COR-L47 (cell line): ENCODE results near the gene CAPN3.

Source experiments
- DNase-seq: peaks from one replicate; lab custom pipeline; 2025; lab: John Stamatoyannopoulos, UW

The CAPN3 gene

DNA sequence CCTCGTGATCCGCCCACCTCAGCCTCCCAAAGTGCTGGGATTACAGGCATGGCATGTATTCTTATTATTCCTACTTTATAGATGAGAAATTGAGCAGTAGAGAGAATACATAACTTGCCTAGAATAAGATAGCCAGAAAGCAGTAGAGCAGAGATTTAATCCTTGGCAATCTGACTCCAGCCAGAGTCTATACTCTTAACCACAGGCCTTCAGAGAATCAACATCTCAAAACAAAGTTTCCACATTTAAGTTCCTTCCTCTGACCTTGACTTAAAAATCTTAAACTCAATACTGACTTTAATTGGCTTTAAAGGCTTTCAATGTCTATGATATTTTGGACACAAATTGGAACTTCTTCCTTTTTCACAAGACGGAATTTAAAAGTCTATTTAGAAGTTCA is 94.5 kb downstream of the CAPN3 start:
- no peak for DNase-seq

DNA sequence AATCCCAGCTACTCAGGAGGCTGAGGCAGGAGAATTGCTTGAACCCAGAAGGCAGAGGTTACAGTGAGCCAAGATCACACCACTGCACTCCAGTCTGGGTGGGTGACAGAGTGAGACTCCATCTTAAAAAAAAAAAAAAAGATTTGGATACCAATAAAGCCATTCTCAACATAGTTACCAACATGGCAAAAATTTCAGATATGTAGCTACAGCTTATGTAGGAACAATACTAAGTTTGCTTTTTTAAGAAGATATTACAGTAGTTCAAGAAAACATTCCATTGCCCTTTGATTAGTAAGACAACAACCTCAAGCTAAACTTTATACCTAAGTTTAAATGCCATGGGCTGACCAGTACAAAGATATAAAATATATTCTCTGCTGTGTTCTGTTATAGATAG is 97.2 kb downstream of the CAPN3 start:
- no peak for DNase-seq

DNA sequence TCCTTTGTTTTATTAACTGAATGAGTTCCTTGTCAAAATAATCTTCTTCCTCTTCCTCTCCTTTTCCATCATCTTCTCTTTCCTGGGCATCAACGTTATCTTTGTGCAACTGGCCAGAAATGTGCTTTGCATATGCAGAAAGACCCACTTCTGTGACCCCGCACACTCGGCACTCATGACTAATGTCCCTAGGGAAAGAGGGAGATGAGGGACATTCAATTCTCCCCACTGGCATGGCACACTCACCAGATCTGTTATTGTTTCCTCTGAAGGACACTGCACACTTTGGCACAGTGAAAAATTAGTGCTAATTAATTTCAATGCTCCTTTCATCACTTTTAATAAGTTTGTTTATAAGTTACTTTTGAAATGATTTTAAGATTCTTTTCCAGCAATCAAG is 97.7 kb downstream of the CAPN3 start:
- no peak for DNase-seq

DNA sequence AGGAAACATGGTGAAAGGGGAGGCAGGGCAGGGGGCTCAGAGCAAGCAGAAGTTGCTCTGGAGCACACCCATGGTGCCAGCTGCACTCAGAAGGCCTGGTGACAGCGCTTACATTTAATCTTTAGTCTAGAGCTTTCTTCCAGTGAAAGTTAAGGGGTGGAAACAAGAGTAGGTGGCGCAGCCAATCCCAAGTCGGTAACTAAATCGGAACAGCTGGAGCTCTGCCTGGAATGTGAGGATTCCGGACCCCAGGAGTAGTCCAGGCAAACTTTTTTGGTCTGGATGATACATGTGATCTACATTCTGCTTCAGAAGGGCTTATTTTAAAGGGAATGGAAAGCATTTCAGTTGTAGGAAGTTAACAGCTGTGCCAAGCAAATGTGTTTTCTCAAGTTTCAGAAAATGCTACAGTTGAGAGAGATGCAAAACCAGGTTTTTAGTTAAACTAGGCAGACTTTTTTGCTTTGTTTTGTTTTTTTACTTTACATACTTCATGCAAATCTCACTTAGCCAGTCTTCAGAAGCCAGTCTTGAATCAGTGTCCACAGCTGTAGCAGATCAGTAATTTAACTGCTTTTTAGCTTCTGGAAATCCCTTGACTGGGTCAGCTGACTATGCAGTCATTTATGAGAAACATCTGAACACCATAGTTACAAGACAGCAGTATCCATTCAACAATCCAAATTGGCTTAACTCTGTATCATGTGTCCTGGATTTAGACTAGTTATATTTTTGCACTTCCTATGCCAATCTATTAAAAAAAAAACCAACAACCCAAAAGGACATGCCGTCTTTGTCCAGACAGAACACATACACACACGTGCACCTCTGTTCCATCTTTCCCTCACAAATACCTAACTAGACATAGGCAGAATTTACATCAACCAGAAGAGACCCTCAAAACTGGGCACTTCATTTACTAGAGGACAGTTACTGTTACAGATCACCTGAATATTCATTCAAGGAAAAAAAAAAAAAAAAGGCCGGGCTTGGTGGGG is 98.4 kb downstream of the CAPN3 start:
- DNase-seq, result no peak

DNA sequence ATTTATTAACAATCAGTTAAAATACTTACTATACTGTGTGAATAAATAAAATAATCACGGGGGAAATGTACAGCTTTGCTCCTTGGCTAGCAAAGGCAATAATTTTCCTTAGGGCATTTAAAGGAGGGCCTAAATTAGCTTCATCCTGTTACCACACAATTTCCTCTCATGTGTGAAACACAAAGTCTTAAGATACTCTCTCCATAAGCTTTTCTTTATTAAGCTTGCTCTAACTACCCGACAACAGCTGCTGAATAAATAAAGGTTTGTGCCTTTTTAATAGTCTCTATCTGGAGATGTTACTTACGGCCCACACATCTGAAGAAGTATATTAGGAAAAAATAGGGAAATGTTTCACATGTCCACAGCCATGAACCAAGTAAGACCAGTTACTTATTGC is 102.0 kb downstream of the CAPN3 start:
- DNase-seq, result no peak
